H1 (cell line): Measurements from ENCODE around the gene PRKCA. TPM values are rescaled to one million over a fixed set of nuclear protein-coding genes. Genes with fewer than 3 reads are reported as not detected.

Experiments
- CHD1 ChIP-seq: IDR thresholded peaks from 2 replicates; pipeline ENCODE4 v1.6.1; 2012; ENCODE audit warnings: low read depth, low read length, improper control_type of control experiment
- EGR1 ChIP-seq: IDR thresholded peaks from 2 replicates; pipeline ENCODE4 v1.6.1; 2011; ENCODE audit warnings: low read depth, low read length, borderline replicate concordance
- EP300 ChIP-seq, 2 experiments: IDR thresholded peaks; 1 replicate in 1 of 2; 2 replicates in 1 of 2; pipeline ENCODE4 v1.6.1; 2011 to 2012; ENCODE audit warnings: low read depth in 2 of 2, low read length in 2 of 2, mild to moderate bottlenecking in 2 of 2, borderline replicate concordance in 1 of 2, inconsistent platforms in 1 of 2, moderate library complexity in 1 of 2
- HDAC2 ChIP-seq, 2 experiments: fragments of 300-600 bp in 1 of 2; sonication (generic) in 1 of 2; IDR thresholded peaks; 2 replicates each; pipeline ENCODE4 v1.6.1; 2011 to 2012; ENCODE audit warnings: low read depth in 2 of 2, low read length in 2 of 2, mild to moderate bottlenecking in 2 of 2, moderate library complexity in 2 of 2, borderline replicate concordance in 1 of 2, inconsistent platforms in 1 of 2
- MAFK ChIP-seq: IDR thresholded peaks from 2 replicates; pipeline ENCODE4 v1.6.1; 2012; ENCODE audit warnings: low read depth, mild to moderate bottlenecking, improper control_type of control experiment, low read length
- NANOG ChIP-seq: IDR thresholded peaks from 2 replicates; pipeline ENCODE4 v1.6.1; 2011; ENCODE audit warnings: low read length, low read depth, mild to moderate bottlenecking, inconsistent platforms; ENCODE audit not compliant: insufficient read depth, poor library complexity, severe bottlenecking
- PHF8 ChIP-seq: fragments of 200-600 bp; sonication (generic); conservative IDR thresholded peaks from 2 replicates; pipeline ENCODE4 v1.7.1; 2012; ENCODE audit warnings: low read depth, mild to moderate bottlenecking, inconsistent platforms, low read length, moderate library complexity
- SP1 ChIP-seq: IDR thresholded peaks from 2 replicates; pipeline ENCODE4 v1.6.1; 2011; ENCODE audit warnings: low read depth, low read length
- SP4 ChIP-seq: IDR thresholded peaks from 2 replicates; pipeline ENCODE4 v1.6.1; 2012; ENCODE audit warnings: low read length, inconsistent platforms
- SRF ChIP-seq: IDR thresholded peaks from 2 replicates; pipeline ENCODE4 v1.6.1; 2011; ENCODE audit warnings: mild to moderate bottlenecking, low read depth, low read length, moderate library complexity
- SUZ12 ChIP-seq: fragments of 200-600 bp; sonication (generic); IDR thresholded peaks from 2 replicates; pipeline ENCODE4 v1.6.1; 2012; ENCODE audit warnings: mild to moderate bottlenecking, inconsistent platforms, low read length, moderate library complexity, mixed read lengths
- TCF12 ChIP-seq: IDR thresholded peaks from 2 replicates; pipeline ENCODE4 v1.6.1; 2011; ENCODE audit warnings: low read depth, mild to moderate bottlenecking, low read length
- polyA plus RNA-seq, 7 experiments: library from polyadenylated mRNA; depleted of rRNA in 3 of 7; stranded (reverse) in 5 of 7; unstranded in 2 of 7; fragments of >200 nt in 5 of 7; fragments of 200-250 nt in 2 of 7; gene quantifications; 1 replicate in 5 of 7; 2 replicates in 1 of 7; 4 replicates in 1 of 7; pipeline versions ENCODE4 v1.2.1 to v1.2.3, GENCODE V29; 2011 to 2013; ENCODE audit warnings: missing spikeins in 2 of 7, mixed read lengths in 2 of 7
- total RNA-seq: library from RNA; stranded (reverse); fragmentation: NEBNext Ultra II Directional; extraction: Animal tissue kit (Norgen Biotek cat#: 25700); gene quantifications from 2 replicates; pipeline ENCODE4 v1.2.1, GENCODE V29; 2021
- TF ChIP-seq, protein P1 (sequence below): IDR thresholded peaks from 2 replicates; pipeline ENCODE4 v1.6.1; 2012; ENCODE audit warnings: inconsistent platforms

PRKCA gene
- total and polyA plus RNA-seq, 2 of the 8 experiments (the other 6 are each of a cell fraction or from before 2014, with no cell fraction given) = 5.8 to 17.8 TPM

- TF ChIP-seq MAFK (no peak), NANOG (peak; percentile 65), TCF12 (no peak), CHD1 (no peak), EGR1 (no peak), SUZ12 (no peak), HDAC2 (IDR thresholded peaks at IDR 0.05; ENCODE audit: borderline replicate concordance in 1 of 2, low read depth in 2 of 2, low read length in 2 of 2) (peak; percentile 80 to 93; a peak in 3 of 4 replicates), PHF8 (no peak), SP4 (no peak), SP1 (peak; percentile 56; the same call in 1 of the 2 replicates), SRF (no peak), EP300 (IDR thresholded peaks at IDR 0.05; ENCODE audit: borderline replicate concordance in 1 of 2, low read depth in 2 of 2, low read length in 2 of 2) (no peak)
- TF ChIP-seq, protein P1, sequence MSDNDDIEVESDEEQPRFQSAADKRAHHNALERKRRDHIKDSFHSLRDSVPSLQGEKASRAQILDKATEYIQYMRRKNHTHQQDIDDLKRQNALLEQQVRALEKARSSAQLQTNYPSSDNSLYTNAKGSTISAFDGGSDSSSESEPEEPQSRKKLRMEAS = no peak
Observed at GRCh38 chr17:66304304-66305174, 2.1 kb downstream of the PRKCA start (continued).
